Measurements from ENCODE around the gene CSNK1D.

The CSNK1D gene

DNA sequence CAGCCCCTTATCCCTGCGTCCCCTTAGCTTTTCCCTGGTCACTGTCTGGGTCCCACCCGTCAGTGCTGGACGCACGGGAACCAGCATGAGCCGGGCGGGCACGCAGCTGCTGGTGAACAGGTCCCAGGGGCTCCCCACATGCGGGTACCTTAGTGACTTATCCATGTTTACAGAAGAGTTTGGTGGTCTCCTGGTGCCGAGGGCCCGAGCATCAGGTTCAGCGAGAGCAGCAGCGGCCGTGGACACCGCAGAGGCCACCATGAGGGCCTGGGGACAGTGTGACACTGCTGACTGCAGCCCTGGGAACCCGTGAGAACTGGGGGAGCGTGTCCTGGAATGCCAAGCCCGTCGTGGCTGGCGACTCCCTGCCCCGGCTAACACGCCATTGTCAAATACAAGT, 37.4 kb upstream of the CSNK1D start:
- DNase-seq (ENCODE audit: low read depth), result no peak

DNA sequence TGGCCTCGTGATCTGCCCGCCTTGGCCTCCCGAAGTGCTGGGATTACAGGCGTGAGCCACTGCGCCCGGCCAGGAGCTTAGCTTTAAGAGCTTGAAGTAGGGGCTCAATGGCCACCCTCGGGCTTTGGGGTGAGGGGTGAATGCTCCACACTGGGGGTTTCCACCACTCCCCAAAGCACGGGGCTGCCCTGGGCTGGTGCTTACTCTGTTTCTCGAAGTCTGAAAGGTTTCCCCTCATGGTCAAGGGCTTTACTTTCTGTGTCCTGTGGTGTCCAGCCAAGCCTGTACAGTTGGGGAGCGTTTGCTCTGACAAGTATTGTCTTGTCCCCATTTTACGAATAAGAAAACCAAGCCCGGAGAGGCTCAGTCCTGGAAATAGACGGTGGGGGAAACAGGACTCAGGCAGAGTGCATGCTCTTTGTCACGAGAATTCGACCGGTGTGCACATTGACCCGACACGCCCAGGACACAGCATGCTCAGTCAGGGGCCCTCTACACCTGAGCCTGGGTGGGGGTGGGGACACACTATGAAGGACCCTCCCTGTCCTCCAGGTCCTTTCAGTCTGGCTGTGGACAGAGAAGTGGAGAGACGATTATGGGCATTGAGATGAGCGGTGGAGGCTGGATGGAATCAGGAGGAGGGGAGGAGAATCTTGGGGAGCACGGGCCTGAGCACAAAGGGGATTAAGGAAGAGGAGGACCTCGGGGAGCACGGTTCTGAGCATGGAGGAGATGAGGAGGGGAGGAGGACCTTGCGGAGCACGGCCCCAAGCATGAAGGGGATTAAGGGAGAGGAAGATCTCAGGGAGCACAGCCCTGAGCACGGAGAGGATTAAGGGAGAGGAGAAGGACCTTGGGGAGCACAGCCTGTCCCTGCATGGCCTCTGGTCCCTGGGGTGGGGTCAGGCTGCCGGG, 36.4 kb upstream of the CSNK1D start:
- DNase-seq (ENCODE audit: low read depth), result no peak

DNA sequence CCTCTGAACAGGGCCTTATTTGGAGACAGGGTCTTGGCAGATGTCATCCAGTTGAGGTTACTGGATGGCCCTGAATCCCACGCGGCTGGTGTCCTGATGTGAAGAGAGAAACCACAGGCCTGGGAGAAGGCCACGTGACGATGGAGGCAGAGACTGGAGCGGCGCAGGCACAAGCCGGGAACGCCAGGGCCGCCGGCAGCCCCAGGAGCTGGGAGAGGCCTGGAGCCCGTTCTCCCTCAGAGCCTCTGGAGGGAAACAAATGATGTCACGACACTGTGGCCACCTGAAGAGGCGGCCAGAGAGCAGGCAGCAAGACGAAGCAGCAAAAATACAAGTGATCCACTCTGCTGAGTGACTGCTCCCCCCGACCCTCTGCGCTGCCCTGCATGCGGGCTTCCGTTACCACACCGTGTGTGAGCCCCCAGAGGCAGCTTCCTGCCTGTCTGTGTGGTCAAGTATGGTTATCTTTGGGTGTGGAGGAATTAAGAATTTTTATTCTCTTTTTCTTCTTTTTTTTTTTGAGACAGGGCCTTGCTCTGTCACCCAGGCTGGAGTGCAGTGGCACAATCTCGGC, 32.3 kb upstream of the CSNK1D start:
- DNase-seq (ENCODE audit: low read depth), result no peak

DNA sequence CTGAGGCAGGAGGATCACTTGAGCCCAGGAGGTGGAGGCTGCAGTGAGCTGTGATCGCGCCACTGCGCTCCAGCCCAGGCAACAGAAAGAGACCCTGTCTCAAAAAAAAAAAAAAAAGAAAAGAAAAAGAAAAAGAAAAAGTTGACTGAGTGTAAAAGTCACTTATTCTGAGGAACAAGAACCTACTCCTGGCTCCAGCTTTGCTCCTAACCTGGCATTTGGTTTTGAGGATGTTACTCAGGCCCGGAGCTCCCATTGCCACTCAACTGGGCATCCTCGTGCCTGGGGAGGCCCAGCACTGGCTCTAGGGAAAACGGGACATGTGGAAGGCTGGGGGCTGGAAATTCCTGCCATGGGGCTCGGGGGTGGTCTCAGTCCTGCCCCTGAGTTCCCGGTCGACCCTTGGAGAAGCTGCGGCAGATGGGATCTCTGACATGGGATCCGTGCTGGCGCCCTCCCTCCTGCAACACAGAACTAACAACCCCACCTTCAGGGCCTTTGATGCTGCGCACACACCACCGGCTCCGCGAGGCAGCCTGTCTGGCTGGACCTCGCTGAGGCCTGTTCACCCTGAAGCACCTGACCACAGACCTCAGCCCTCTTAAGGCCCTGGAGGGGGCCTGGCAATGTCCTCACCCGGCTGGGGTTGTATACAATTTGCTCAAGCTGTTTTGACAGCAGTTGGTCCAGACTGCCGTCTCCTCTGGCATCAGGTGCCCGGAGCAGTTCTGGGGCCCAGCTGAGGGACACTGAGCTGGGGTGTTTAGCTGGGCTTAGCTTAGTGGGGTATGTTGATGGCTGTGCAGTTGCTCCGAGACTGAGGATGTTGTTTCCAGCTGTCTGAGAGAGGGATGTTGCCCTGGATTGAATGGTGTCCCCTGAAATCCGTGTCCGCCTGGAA, 31.6 kb upstream of the CSNK1D start:
- no peak for DNase-seq (ENCODE audit: low read depth)

DNA sequence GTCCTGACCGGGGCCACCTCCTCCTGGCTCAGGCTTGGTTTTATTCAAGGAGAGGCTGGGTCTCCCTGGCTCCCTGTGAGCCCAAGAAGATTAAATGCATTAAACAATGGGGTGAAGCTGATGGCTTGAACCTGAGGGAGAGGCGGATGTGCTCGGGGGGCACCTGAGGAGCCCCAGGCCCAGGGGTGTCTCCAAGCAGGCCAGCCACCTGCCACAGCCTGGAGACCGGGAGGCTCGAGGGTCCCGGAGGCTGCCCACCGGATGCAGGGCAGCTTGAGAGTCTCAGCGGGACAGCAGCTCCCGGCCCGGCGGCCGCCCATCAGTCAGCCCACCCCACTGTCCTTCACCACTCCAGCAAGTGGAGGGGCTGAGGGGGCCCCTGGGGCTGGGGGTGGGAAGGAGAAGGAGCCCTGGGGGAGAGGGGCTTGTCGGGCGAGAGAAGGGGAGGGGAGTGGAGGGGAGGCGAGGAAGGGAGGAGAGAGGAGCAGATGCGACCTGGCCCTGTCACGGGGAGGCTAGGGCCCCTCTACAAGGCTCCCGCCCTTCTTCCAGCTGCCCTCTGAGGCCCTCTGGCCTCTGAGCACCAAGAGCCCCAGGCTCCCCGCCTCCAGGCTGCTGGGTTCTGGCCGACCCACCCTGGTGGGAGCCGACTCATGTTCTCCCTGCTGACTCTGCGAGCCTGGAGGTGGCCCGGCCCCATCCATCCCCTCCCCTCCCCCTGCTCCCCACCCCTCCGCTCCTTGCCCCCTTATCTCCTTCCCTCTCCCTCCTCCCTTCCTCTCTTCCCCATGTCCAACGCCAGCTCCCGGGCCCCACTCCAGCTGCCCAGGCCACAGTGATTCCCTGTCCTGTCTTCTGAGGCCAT, 30.7 kb upstream of the CSNK1D start:
- DNase-seq (ENCODE audit: low read depth), result no peak

DNA sequence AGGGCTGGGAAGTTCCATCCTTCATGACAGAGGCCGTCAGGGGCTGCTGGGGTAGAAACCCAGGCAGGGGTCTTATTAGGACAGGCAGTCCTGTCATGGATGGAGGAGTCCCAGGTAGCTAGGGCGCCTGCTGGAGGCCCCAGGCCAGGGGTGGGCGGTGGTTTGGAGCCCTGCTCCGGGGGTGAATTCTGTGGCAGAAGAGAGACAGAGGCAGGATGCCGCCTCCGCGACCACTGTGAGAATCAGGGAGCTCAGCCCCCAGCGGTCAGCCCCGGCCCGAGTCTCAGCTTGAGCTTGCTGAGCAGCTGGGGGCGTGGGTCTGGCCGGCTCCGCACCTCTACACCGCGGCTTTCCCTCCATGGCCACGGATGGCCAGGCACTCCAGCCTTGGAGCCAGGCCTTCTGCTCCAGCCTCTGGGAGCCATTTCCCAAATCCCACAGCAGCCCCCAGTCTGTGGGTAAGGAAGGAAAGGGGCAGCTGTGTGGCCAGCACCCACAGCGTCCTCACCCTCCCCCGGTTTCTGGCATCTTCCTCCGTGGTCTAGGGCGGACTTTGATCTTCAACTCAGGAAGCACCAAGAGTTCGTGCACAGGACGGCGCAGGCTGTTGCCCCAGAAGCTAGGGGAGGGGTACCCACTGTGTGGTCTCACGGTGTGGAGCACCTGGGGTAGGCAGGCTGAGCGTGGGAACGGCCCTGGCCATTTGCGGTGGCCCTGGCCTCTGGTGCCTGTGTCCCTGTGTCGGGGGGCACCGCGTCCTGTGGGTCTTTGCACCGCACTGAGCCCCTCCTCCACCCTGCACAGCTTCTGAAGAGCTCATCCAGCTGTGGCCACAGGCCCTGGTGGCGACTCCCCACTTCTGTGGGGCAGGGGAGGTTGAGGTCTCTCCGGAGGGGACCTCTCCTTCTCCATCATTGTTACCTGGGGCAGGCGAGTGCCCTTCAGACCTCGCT, 29.8 kb upstream of the CSNK1D start:
- DNase-seq (ENCODE audit: low read depth), result no peak

DNA sequence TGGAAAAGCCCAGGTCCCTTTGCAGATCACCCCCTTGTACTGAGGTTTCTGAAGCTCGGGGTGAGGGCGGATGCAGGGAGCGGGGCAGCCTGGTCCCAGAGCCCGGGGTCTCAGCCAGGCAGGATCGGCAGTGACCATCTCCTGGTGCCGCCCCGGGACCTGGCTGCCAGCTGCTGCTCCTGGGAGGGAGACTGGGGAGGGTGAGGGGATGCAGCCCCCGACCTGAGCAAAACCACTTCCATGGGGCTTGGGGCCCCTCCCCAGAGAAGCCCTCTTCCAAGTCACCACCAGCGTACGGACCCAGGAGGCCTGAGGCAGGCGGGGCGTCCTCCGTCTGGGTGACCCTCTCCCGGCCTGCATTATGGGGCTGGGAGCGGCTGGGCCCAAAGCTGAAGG, 29.1 kb upstream of the CSNK1D start:
- DNase-seq (ENCODE audit: low read depth), result no peak

DNA sequence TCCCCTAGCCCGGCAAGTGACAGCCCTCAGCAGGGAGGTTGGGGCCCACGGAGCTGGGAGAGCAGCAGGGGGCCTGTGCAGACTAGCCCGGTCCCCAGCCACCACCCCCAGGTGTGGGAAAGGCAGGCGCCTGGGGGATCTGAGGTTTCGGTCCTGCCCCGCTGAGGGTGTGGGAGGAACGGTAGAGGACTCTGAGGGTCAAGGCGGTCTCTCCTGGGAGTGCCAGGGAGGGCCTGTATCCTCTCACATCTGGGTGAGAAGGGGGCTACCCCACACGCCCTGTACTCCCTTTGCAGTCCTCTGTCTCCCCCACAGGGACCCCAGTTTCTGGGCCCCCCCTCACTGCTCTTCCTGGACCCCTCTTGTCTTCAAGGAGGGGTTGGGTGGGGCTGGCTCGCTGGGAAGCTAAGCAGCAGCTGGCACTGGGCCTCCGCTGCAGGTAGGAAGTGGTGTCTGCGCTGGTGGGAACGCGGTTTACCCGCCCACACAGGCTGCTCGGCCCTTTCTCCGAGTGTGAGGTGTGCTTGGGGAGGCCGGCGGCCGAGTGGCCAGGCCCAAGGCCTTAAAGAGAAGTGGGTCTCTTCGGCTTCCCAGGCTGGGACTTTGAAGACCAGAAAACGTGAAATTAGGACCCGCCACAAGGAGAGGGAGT, 28.5 kb upstream of the CSNK1D start:
- DNase-seq (ENCODE audit: low read depth), result no peak

DNA sequence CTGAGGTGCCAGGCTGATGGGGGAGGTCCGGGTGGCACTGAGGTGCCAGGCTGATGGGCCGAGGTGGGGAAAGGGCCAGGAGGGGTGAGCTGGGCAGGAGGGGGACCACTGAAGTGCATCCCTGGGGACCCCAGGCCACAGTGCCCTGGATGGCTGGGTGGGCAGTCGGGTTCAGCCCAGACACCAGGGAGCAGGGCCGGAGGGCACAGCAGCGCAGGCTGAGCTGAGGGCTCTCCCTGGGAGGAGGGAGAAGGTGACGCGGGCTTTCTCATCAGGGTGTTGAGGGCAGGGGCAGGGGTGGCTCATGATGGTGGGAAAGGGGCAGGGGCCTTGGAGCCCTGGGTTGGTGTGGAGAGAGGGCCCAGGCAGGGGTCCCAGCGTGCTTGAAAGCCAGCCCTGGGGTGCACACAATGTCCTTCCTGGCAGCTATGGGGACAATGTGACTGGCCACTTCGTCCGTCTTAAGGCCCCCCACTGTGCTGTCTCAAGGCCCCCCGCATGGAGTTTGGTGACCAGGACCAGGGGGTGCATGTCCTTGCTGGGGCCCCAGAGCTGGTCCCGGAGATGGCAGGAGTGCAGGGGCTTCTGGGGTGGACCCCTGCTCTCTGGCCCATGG, 27.9 kb upstream of the CSNK1D start:
- DNase-seq (ENCODE audit: low read depth), result no peak

DNA sequence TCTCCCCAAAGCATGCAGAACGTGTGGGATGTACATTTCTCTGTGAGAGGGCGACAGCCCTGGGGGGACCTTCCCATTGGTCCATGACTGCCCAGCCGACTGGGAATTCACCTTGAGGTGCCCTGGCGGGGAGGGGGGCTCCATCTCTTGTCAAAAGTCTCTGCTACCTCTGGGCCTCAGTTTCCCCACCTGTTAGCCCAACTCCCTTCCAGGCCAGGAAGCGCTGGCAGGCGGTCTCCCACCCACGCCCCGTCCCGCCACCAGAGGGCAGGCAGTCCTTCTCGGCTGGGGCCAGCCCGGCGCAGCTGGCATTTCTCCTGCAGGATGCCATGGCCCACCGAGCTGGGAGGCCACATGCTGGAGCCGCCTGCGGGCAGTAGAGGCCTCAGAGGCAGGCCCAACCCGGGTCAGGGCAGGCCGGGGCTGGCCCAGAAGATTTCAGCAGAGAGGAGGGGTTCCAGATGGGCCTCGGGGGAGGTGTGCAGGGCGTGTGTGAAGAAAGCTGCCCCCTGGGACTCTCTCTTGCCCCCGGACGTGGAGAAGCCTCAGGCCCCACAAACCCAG, 27.3 kb upstream of the CSNK1D start:
- DNase-seq (ENCODE audit: low read depth), result no peak

DNA sequence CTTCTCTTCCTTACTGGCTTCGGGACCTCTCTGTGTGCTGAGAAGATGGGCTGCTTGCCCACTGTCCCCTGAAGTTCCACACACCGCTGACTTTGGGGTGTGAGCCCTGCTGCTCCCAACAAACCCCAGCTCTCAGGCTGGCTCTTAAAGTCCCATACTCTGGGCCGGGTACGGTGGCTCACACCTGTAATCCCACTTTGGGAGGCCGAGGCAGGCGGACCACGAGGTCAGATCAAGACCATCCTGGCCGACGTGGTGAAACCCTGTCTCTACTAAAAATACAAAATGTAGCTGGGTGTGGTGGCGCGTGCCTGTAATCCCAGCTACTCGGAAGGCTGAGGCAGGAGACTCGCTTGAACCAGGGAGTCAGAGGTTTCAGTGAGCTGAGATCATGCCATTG, 26.7 kb upstream of the CSNK1D start:
- DNase-seq (ENCODE audit: low read depth), result no peak

DNA sequence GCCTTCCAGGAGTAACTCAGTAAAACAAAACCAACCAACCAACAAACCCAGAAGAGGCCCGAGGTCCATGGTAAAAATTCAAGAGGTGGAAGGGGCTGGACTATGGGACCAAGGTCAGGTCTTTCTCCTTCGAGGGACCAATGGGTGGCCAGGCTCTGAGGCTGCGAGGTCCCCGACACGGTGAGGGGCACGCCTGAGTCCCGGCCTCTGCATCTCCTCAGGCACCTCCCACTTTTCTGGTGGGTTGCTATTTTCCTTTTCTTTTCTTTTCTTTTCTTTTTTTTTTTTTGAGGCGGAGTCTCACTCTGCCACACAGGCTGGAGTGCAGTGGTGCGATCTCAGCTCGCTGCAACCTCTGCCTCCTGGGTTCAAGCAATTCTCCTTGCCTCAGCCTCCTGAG, 26.0 kb upstream of the CSNK1D start:
- DNase-seq (ENCODE audit: low read depth), result no peak

DNA sequence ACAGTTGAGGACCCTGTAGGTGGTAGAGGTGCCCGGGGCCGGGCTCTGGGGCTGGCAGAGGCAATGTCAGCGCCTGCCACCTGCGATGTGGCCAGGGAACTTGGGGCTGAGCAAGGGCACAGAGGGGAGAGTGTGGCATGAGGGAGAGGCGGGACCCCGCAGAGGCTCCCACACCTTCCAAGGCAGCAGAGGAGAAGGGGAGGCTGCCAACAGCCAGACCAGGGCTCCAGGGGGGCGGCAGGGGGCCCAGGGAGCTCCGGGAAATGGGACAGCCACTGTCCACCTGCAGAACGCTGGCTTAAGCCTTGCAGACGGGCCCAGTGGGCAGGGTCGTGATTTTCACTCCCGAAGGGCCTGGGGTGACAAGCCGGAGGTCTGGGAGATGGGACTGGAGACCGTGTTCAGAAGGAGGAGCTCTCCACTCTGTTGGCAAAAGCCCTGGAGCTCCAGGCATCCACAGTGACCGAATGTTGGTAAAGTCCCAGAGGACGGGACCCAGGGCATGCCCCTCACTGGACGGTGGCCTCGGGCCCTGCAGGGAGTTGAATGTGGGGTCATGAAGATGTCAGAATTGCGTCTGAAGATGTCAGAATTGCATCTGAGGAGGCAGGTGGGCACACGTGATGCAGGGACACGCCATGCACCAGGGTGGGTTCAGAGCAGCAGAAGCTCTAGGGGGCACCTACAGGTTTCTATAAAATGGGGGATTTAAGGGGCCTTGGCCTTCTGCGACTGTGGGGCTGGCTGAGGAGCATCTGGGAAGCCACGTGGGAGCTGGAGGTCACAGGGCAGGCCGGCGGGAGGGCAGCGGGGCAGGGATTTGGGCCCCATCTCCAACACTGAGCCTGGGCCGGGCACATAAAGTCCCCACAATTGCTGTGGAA, 25.3 kb upstream of the CSNK1D start:
- no peak for DNase-seq (ENCODE audit: low read depth)

DNA sequence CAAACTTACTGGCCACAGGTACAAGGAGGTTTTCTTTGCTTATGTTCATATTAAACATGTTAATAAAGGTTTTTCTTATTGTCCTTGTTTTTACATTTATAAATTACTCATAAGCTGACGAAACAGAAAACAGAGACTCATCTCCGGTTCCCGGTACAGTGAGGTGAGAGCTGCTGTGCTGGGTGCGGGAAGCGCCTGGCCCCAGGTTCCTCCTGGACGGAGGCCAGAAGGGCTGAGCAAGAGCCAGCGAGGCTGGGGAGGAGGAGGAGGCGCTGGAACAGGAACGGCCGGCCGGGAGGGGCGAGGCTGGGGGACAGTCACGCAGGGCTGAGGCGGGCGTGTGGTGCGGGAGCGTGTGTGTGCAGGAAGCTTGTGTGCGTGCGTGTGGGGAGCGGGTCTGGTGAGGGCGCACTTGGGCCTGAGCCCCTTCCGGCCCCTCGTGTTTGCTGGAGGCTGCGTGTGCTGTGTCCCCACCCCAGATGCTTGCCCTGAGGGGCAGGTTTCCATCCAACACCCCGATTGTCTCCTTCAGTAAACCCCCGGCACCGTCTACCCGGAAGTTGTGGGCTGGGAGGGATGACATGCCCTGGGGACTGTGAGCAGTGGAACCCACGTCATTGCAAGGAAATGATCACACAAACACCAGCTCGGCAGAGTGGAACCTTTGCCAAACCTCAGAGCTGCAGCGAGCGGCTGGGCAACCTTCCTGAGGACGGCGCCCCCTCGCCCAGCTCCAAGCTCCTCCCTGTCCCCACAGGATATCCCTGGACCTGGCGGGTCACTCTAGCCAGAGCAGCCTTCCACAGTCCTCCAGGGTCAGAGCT, 24.4 kb upstream of the CSNK1D start:
- peak; percentile 88 for DNase-seq (ENCODE audit: low read depth)

DNA sequence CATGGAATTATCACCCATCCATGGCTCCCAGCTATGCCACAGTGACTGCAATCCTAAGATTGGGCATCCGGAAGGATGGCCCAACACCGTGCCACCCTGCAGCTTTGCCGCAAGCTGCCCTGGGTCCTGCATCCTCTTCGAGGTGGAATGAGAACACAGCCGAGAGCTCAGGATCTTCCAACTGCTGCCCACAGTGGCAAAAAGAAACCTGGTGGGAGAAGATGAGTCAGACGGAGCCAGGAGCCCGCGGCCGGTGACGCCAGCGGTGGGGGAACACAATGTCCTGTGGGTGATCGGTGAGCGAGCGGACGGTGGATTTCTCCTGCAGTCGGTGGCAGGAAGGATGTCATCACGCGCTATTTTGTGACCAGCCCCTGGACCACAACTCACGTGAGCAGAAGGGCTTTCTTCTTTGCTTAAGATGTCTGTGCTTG, 23.8 kb upstream of the CSNK1D start:
- DNase-seq (ENCODE audit: low read depth), result peak; percentile 82

DNA sequence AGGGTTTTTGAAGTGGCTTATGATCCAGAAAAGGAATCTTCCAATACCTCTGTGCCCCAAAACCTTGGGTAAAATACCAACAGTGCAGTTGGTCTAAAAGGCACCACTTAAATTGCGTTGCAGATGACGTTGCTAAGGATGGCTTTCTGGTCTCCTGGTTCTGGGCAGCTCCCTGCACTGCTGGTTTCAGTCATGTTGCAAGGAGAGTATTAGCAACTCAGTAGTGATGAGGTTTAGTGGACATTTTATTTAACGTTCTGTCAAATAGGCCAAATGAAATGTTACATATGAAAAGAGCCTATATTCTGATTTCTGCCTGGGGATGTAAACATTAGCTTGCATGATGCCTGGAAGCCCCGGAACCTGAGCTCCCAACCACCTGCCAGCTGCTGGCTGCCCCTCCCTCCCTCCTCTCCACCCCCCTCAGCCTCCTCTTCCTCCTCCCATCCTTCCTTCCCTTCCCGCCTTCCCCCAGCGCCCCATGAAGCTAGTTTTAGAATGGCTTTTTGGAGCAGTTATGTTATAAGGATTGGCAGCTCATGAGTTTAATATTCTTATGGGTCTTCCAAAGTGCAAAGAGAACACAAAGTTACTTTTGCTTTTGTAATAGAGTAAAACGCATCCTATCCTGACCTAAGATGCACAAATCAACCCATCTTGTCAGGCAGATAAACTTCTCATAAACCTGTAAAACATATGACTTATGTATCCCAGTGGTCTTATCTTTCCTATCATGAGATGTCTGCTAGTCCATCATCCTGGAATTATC, 23.2 kb upstream of the CSNK1D start:
- DNase-seq (ENCODE audit: low read depth), result no peak

DNA sequence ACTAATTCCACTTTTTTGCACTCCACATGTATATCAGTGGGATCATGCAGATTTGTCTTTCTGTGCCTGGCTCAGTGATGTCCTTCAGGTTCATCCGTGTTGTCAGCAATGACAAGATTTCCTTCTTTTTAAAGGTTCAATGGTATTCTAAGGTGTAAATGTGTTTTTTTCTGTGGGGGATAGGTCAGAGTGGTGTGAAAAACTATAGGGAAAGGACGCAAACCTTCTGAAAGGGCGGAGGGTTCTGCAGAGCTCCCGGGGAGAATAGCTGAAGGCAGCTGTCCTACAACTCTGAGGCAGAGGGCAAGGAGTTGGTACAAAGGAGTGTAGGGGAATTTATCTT, 21.9 kb upstream of the CSNK1D start:
- DNase-seq (ENCODE audit: low read depth), result no peak

Measured in activated T-cell treated with anti-CD3 and anti-CD28 coated beads for 24 hours (primary cell).